ENCODE measurements around the gene CDT1.
"Not testable (repeated sequence)": the region's sequence is repeated elsewhere in the genome, so short reads cannot be mapped to it uniquely, and the experiment has no call there.

Gene CDT1

GRCh38 chr16:88820385-88821025 lies 16.9 kb downstream of the CDT1 start:
- FAIRE-seq: no peak

GRCh38 chr16:88821168-88821850 lies 17.7 kb downstream of the CDT1 start:
- no peak for FAIRE-seq

- FAIRE-seq: no peak
These were observed 18.9 kb downstream of the CDT1 start for GRCh38 chr16:88822281-88823040.

- not testable (repeated sequence) for FAIRE-seq
These were observed 20.1 kb downstream of the CDT1 start for GRCh38 chr16:88823646-88824045.

- no peak for FAIRE-seq
These were observed 20.9 kb downstream of the CDT1 start for GRCh38 chr16:88824256-88825077.

- no peak for FAIRE-seq
These were observed 21.6 kb downstream of the CDT1 start for GRCh38 chr16:88825146-88825545.

GRCh38 chr16:88826070-88826840 lies 22.7 kb downstream of the CDT1 start:
- FAIRE-seq: no peak

- FAIRE-seq: no peak
These were observed 24.1 kb downstream of the CDT1 start for GRCh38 chr16:88827727-88828126.

- no peak for FAIRE-seq
These were observed 25.1 kb downstream of the CDT1 start for GRCh38 chr16:88828711-88829110.

GRCh38 chr16:88830258-88830657 lies 26.7 kb downstream of the CDT1 start:
- FAIRE-seq: no peak

GRCh38 chr16:88830783-88831182 lies 27.2 kb downstream of the CDT1 start:
- no peak for FAIRE-seq

- no peak for FAIRE-seq
These were observed 28.2 kb downstream of the CDT1 start for GRCh38 chr16:88831838-88832237.

GRCh38 chr16:88833086-88833485 lies 29.5 kb downstream of the CDT1 start:
- FAIRE-seq: no peak

- FAIRE-seq: no peak
These were observed 31.1 kb downstream of the CDT1 start for GRCh38 chr16:88834670-88835069.

- FAIRE-seq: no peak
These were observed 31.8 kb downstream of the CDT1 start for GRCh38 chr16:88835383-88835782.

- no peak for FAIRE-seq
These were observed 32.2 kb downstream of the CDT1 start for GRCh38 chr16:88835818-88836217.

GRCh38 chr16:88836791-88837190 lies 33.2 kb downstream of the CDT1 start:
- FAIRE-seq: no peak

- FAIRE-seq: no peak
These were observed 34.2 kb downstream of the CDT1 start for GRCh38 chr16:88837806-88838205.

GRCh38 chr16:88838566-88838965 lies 35.0 kb downstream of the CDT1 start:
- FAIRE-seq: no peak

- no peak for FAIRE-seq
These were observed 35.5 kb downstream of the CDT1 start for GRCh38 chr16:88839026-88839529.

GRCh38 chr16:88839745-88840599 lies 36.4 kb downstream of the CDT1 start:
- FAIRE-seq: no peak

Data from islet of Langerhans (tissue), 1 donor.